DMS114 treated with DMSO at 0.1 percent for 48 hours (cell line): ENCODE results near the gene SULF2.

ENCODE experiments used
- DNase-seq: peaks from one replicate; lab custom pipeline; 2025; ENCODE audit not compliant: unreplicated experiment; lab: John Stamatoyannopoulos, UW

The SULF2 gene

GRCh38 chr20:47740862-47741184 lies 44.5 kb downstream of the SULF2 start:
- no peak for DNase-seq

DNA sequence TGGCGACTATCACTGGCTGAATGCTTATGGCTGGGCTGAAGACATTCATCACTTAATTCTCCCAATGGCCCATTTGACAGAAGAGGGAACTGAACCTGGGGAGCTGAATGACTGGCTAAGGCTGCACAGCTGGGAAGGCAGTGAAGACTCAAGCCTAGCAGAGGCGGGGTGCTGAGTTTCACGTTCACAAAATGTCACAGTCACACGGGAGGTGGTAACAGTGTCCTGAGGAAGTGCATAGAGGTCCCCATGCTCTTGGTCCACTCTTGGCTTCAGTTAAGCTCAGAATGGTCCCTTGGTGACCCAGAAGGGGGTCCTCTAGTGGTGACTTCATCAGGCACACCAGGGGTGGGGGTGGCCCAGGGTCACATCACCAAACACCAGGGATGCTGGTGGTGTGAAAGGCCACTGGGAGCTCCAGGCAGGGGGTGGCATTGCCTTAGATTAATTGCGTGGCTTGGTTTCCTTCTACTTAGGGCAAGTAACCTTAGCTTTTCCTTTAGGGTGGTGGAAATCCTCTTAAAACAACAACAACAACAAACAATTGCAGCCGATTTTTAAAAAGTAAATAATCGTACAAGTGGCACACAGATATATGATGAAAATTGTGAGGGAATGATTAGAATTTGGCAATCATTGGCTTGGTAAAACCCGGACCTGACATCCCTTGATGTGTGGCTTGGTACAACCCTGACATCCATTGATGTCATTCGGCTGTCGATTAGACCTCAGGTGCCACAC lies 45.0 kb downstream of the SULF2 start:
- DNase-seq = no peak

DNA sequence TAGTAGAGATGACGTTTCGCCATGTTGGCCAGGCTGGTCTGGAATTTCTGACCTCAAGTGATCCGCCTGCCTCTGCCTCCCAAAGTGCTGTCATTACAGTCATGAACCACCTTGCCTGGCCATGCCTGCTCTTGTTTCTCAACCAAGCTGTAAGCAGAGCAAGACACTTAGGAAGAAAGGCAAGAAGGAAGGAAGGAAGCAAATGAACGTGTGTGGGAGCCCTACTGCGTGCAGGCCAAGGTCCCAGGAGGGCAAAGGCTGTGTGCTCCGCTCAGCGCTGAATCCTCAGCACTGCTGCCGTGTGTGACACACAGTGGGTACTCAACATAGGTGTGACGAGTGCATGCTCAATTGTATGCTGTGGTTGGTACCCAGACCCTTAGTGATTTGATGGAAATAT lies 47.4 kb downstream of the SULF2 start:
- no peak for DNase-seq

GRCh38 chr20:47736570-47737152 lies 48.6 kb downstream of the SULF2 start:
- no peak for DNase-seq

DNA sequence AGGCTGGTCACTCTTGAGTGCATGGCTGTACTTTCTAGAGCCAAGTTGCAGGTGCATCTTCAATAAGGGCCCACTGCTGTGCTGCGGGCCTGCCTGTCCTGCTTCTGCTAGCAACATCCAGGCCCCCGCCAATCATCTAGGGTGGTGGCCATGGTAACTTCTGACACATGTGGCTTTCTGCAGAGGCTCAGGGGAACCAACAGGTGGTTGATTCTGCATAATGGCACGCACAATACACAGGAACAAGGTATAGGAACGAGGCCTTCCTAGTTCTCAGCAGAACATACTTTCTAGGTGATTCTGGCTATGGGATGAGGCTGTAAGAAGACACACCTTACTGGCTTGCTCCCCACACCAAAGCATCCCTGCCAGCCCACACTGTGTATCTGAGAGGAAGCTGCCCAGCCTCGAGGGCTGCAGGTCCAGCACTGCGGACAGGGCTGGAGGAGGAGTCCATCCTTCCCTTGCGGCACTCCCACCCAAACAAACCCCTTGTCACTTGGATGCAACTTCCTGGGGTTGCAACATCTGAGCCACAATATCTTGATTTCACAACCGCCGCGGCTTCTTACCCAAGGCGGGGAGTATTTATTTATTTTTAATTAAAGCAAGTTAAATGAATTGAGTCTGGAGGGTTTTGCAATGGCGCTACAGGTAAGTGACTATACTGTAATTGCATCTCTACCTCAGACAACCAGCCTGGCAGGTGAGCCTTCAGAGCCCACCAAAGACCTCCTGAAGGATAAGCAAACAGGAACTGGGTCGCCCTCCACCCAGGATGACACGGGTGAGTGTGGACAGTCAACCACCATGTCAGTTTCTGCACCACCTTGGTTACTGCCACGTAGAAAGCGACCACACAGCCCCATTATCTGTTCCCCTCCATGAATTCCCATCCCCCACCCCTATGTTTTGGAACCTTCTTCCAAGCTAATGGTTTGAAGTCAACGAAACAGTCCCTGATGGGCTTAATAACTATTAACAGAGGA lies 49.6 kb downstream of the SULF2 start:
- DNase-seq = no peak

- DNase-seq = no peak
These were observed 50.4 kb downstream of the SULF2 start for GRCh38 chr20:47734870-47735269.

- peak; percentile 5 for DNase-seq
These were observed 51.4 kb downstream of the SULF2 start for GRCh38 chr20:47733892-47734291.

- DNase-seq = no peak
These were observed 54.5 kb downstream of the SULF2 start for GRCh38 chr20:47730744-47731143.

DNA sequence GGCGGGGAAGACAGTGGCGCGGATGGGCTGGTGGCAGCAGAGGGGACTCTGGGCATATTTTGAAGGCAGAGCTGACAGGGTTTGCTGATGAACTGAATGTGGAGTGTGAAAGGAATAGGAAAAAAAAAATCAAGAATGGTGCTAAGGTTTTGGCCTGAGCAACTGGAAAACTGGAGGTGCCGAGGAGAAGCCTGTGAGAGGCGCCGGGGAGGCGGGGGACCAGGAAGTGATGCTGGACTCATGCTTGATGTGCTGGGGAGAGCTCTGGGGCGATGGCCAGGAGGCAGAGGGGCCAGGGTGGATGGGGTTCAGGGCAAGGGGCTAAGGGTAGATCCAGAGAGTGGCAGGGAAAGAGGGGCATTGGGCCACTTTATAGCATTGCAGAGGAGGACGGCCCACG lies 55.8 kb downstream of the SULF2 start:
- DNase-seq = no peak

DNA sequence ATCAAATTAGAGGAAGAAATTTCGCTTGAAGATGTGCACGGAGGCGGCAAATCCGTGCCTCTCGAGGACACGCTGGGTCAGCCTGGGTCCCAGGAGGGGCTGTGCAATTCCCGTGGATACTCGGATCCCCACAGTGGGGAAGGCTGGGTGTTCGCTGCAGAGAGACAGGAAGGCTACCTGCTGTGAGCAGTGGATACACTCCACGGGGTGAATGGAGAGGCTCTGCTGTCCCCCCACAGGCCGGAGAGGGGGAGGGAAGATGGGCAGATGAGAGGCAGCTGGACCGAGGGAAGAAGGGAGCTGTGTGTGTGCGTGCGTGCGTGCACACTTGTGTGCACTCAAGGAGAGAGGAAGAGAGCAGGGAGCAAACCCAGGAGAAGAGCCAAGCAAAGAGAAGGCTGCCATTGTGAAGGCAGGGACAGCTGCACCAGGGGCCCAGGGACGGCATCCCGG lies 57.3 kb downstream of the SULF2 start:
- DNase-seq = no peak

DNA sequence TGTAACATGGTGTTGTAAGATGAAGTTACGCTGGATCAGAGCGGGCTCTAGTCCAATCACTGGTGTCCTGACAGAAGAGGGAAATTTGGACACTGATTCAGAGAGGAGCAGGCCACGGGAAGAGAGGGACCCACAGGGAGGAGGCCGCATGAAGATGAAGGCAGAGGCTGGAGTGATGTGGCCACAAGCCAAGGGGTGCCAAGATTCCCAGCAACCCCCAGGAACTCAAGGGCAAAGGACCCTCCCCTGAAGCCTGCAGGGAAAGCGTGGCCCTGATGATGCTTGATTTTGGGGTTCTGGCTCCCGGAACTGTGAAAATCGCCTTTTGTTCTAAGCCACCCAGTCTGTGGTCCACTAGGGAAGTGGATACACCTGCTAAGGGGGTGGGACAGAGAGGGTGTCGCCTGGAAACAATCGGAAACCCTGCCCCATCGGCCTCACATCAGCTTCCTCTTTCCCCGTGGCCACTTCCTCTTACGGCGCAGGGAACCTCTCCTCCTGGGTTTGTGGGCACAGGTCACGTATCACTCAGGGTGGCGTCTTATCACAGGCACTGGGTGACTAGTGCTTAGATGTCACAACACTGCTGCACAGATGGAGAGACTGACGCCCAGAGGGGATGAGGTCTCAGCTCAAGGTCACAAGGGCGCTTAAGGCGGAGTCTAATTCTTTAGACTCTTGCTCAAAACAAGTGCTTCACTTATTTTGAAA lies 58.0 kb downstream of the SULF2 start:
- DNase-seq = no peak

- DNase-seq = no peak
These were observed 58.6 kb downstream of the SULF2 start for GRCh38 chr20:47726632-47727031.

DNA sequence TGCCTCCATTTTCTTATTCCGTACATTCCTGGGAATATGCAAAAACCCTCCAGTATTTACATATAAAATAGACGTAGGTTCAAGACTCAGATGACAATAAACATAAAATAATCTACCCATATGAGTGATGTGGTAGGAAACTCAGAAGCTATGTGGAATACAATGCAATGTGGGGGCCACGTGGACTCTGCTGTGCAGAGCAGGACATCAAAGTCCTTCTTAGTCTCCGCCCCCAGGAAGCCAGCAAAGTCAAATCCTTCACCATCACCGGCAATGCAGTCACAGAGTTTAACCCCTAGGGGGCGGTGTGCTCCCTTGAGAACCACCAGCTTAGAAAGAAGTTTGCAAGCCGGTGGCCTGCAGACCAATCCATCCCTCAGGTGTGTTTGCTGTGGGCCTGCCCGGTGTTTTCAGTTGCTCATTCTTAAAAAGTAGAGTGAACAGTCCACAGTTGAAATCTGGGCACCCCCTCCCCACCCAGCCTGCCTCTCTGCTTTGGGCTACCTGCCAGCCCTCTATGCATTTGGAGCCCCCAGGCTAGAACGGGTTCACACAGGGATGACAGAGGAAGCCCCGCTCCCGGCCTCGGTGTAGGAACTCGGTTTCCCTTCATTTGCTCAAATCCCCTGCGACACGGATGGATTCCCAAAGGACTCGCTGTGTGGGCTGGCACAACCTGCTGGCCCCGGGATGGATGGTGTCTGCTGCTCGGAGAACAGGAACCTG lies 59.9 kb downstream of the SULF2 start:
- DNase-seq = peak; percentile 80

GRCh38 chr20:47724910-47725247 lies 60.4 kb downstream of the SULF2 start:
- DNase-seq = no peak

DNA sequence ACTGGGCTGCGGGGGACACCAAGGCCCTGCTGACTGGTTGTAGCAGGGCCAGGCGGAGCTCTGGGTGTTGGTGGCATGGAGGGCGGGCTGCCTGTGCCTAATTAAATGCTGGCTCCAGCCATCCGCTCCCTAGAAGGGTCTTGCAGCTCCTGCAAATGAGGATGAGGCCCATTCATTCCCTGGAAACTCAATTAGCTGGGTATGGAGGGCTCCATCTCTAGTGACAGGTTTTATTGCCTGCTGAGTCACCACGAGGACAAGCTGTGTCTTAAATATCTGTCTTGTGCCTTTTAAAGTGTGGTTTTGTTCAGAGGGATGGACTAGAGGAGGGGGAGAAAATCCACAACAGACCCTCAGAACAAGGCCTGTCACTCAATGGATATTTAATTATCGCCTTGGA lies 60.9 kb downstream of the SULF2 start:
- DNase-seq = no peak

DNA sequence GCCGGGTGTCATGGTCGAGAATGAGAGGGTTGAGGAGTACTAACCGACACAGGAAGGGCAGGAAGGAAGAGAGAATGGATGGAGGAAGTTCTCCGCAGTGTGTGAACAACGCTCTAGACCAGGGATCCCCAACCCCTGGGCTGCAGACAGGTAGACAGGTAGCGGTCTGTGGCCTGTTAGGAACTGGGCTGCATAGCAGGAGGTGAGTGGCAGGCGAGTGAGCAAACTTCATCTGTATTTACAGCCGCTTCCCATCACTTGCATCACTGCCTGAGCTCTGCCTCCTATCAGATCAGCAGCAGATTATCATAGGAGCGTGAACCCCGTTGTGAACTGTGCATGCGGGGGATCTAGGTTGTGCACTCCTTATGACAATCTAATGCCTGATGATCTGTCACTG lies 62.0 kb downstream of the SULF2 start:
- no peak for DNase-seq

GRCh38 chr20:47720636-47721427 lies 64.4 kb downstream of the SULF2 start:
- DNase-seq = no peak

- no peak for DNase-seq
These were observed 65.7 kb downstream of the SULF2 start for GRCh38 chr20:47719625-47720024.

DNA sequence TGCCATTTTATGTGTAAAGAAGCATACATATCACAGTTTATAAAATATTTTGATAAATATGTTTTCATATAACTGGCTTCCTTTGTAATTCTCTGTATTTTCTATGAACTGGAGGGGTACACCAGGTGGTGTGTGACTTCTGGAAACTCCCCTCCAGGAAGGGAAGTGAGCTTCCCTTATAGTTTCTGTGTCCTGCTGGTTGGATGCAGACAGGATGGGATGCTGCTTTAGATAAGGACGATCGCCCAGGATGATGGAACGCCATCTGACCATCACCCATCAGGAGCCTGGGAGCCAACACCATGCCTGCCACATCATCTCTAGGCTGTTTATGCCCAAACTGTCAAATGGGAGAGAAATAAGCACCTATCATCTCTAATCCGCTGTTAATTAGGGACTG lies 66.1 kb downstream of the SULF2 start:
- no peak for DNase-seq

GRCh38 chr20:47718398-47718797 lies 66.9 kb downstream of the SULF2 start:
- DNase-seq = no peak
